Caco-2 (cell line): ENCODE data around the gene ALK. TPM values are rescaled to one million over a fixed set of nuclear protein-coding genes. Genes with fewer than 3 reads are reported as not detected.

Source experiments
- BruUV-seq: library from RNA; stranded (reverse); fragments of 400-500 nt; replicated peaks from 2 replicates; lab custom pipeline; 2021; lab: Mats Ljungman, UMichigan
- CTCF ChIA-PET: fragments of 300-600 bp; sonication (Branson Sonifier 250); formaldehyde crosslinking; loops from one replicate; lab custom pipeline; 2022; ENCODE audit warnings: antibody characterized with exemption; lab: Charles Lee
- POLR2A ChIA-PET: fragments of 300-600 bp; sonication (Branson Sonifier 250); formaldehyde crosslinking; loops from one replicate; lab custom pipeline; 2022; ENCODE audit warnings: antibody characterized with exemption; lab: Charles Lee
- DNase-seq, 2 experiments: peaks; one replicate each; pipeline versions ENCODE4 v3.0.0 to v3.0.0-alpha.2; 2020 to 2022
- H3K27me3 ChIP-seq: replicated peaks from 2 replicates; pipeline ENCODE4 v1.6.0; 2011; ENCODE audit warnings: low read length; ENCODE audit not compliant: control insufficient read depth, insufficient read depth
- H3K36me3 ChIP-seq: 2 replicates; pipeline ENCODE4 v1.5.1; 2011; ENCODE audit warnings: low read length; ENCODE audit not compliant: control insufficient read depth, insufficient read depth
- H3K4me1 ChIP-seq: fragments of 250-450 bp; sonication (Bioruptor Pico); 2 replicates; pipeline ENCODE4 v1.5.1; 2020; ENCODE audit warnings: mild to moderate bottlenecking
- H3K4me3 ChIP-seq: 2 replicates; pipeline ENCODE4 v1.5.1; 2011; ENCODE audit warnings: low read depth, mild to moderate bottlenecking, control low read depth, low read length
- H3K9me3 ChIP-seq: fragments of 250-450 bp; sonication (Bioruptor Pico); 2 replicates; pipeline ENCODE4 v1.5.1; 2020; ENCODE audit warnings: mild to moderate bottlenecking, moderate library complexity
- H3K27ac Mint-ChIP-seq: one replicate; pipeline ENCODE4 v1.8.0; 2022; ENCODE audit warnings: mixed read lengths; ENCODE audit not compliant: unreplicated experiment
- H3K27me3 Mint-ChIP-seq: one replicate; pipeline ENCODE4 v1.8.0; 2022; ENCODE audit warnings: mixed read lengths; ENCODE audit not compliant: insufficient read depth, unreplicated experiment
- H3K36me3 Mint-ChIP-seq: one replicate; pipeline ENCODE4 v1.8.0; 2022; ENCODE audit warnings: mild to moderate bottlenecking, mixed read lengths; ENCODE audit not compliant: insufficient read depth, unreplicated experiment
- H3K4me1 Mint-ChIP-seq: one replicate; pipeline ENCODE4 v1.8.0; 2022; ENCODE audit warnings: low read depth, mixed read lengths; ENCODE audit not compliant: unreplicated experiment
- H3K4me3 Mint-ChIP-seq: one replicate; pipeline ENCODE4 v1.8.0; 2022; ENCODE audit warnings: mild to moderate bottlenecking, moderate library complexity, mixed read lengths; ENCODE audit not compliant: unreplicated experiment
- H3K9me3 Mint-ChIP-seq: one replicate; pipeline ENCODE4 v1.8.0; 2022; ENCODE audit warnings: mixed read lengths; ENCODE audit not compliant: unreplicated experiment
- CTCF ChIP-seq, 2 experiments: fragments of 200-600 bp in 1 of 2; IDR thresholded peaks; 1 replicate in 1 of 2; 2 replicates in 1 of 2; pipeline versions ENCODE4 v1.5.1 to v1.8.0; 2011 to 2022; ENCODE audit warnings: antibody characterized with exemption in 1 of 2, control low read depth in 1 of 2, inconsistent platforms in 1 of 2, low read depth in 1 of 2, low read length in 1 of 2, mild to moderate bottlenecking in 1 of 2, moderate library complexity in 1 of 2; ENCODE audit not compliant: insufficient read depth in 1 of 2, severe bottlenecking in 1 of 2, unreplicated experiment in 1 of 2
- intact Hi-C: fragments of 100-400 bp; cut with micrococcal nuclease; formaldehyde crosslinking; loops from one replicate; pipeline ENCODE4 v1.10.0; 2022; ENCODE audit not compliant: unreplicated experiment
- total RNA-seq: library from RNA; stranded (reverse); gene quantifications from 2 replicates; pipeline ENCODE4 v1.2.3, GENCODE V29; 2022

ALK gene
- total RNA-seq, 1 experiment from 2014 or later, result 0.11 TPM

GRCh38 chr2:29892585-29893259 is 28.7 kb downstream of the ALK start:
- Mint-ChIP-seq H3K9me3 (no peaks in the 10 kb centered on the region), H3K4me3 (no peak overlapping the region), H3K4me1 (no peaks in the 10 kb centered on the region), H3K27me3 (peaks cover 19% of the 10 kb centered on the region), H3K27ac (no peak overlapping the region), H3K36me3 (no peaks in the 10 kb centered on the region)
- no peak for DNase-seq
- POLR2A ChIA-PET, result no interaction called here
- Histone ChIP-seq H3K36me3 (no peaks in the 10 kb centered on the region), H3K9me3 (no peaks in the 10 kb centered on the region), H3K27me3 (no peaks in the 10 kb centered on the region), H3K4me1 (no peaks in the 10 kb centered on the region), H3K4me3 (no peak overlapping the region)
- intact Hi-C loops, result no loop called here
- CTCF ChIA-PET, result no interaction called here
- no peak for TF ChIP-seq CTCF (IDR thresholded peaks at IDR 0.05; ENCODE audit: insufficient read depth in 1 of 2, low read depth in 1 of 2, low read length in 1 of 2, severe bottlenecking in 1 of 2, unreplicated experiment in 1 of 2)
- BruUV-seq, result no TSS peak

- Histone ChIP-seq H3K4me3 (no peak overlapping the region), H3K4me1 (no peaks in the 10 kb centered on the region), H3K9me3 (no peaks in the 10 kb centered on the region), H3K27me3 (0 out of 2 replicates have a peak, but pooled peaks cover 1% of the 10 kb centered on the region), H3K36me3 (no peaks in the 10 kb centered on the region)
- ChIA-PET POLR2A (no interaction called here), CTCF (no interaction called here)
- no peak for DNase-seq
- Mint-ChIP-seq H3K27me3 (peaks cover 19% of the 10 kb centered on the region), H3K9me3 (no peaks in the 10 kb centered on the region), H3K4me3 (no peak overlapping the region), H3K36me3 (no peaks in the 10 kb centered on the region), H3K27ac (no peak overlapping the region), H3K4me1 (no peaks in the 10 kb centered on the region)
- BruUV-seq, result no TSS peak
- no peak for TF ChIP-seq CTCF (IDR thresholded peaks at IDR 0.05; ENCODE audit: insufficient read depth in 1 of 2, low read depth in 1 of 2, low read length in 1 of 2, severe bottlenecking in 1 of 2, unreplicated experiment in 1 of 2)
- intact Hi-C loops, result no loop called here
These were observed 40.2 kb downstream of the ALK start for GRCh38 chr2:29881089-29881730.

- no peaks in the 10 kb centered on the region for H3K9me3 Mint-ChIP-seq
- ChIA-PET POLR2A (no interaction called here), CTCF (no interaction called here)
- H3K36me3 Mint-ChIP-seq, result no peaks in the 10 kb centered on the region
- H3K4me1 Mint-ChIP-seq, result no peaks in the 10 kb centered on the region
- no peak for TF ChIP-seq CTCF (IDR thresholded peaks at IDR 0.05; ENCODE audit: insufficient read depth in 1 of 2, low read depth in 1 of 2, low read length in 1 of 2, severe bottlenecking in 1 of 2, unreplicated experiment in 1 of 2)
- Histone ChIP-seq H3K4me1 (no peaks in the 10 kb centered on the region), H3K27me3 (0 out of 2 replicates have a peak, but pooled peaks cover 1% of the 10 kb centered on the region), H3K9me3 (no peaks in the 10 kb centered on the region), H3K4me3 (no peak overlapping the region), H3K36me3 (no peaks in the 10 kb centered on the region)
- BruUV-seq, result no TSS peak
- H3K27ac Mint-ChIP-seq, result no peak overlapping the region
- no peak overlapping the region for H3K4me3 Mint-ChIP-seq
- no peak for DNase-seq
- intact Hi-C loops, result no loop called here
- H3K27me3 Mint-ChIP-seq, result peaks cover 19% of the 10 kb centered on the region
These were observed 41.3 kb downstream of the ALK start for GRCh38 chr2:29880084-29880483.
